HG02588 (cell line): Measurements from ENCODE around the gene SCN8A.
"Not testable (repeated sequence)": the region's sequence is repeated elsewhere in the genome, so short reads cannot be mapped to it uniquely, and the experiment has no call there.

ENCODE experiments used
- ATAC-seq: cut with Tn5 transposase; IDR thresholded peaks from one replicate; pipeline ENCODE4 v1.9.1; 2021; ENCODE audit warnings: mild to moderate bottlenecking, moderate library complexity; ENCODE audit not compliant: unreplicated experiment

SCN8A gene

DNA sequence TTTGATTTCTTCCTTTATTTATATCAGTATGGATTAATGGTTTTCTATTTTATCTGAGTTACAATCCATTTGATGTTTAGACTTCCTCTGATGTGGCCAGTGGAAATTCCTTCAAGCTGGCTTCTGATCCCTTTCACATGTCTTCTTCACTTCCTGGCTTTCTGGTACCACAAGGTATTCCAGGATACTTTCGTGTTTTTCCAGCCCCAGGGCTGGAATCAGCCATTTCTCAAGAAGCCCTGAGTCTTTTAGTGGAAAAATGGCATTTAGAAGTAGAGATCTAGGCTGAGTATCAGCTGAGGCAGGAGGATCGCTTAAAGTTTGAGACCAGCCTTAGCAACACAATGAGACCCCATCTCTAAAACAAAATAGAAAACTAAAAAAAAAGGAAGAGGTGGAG, 164.2 kb downstream of the SCN8A start:
- ATAC-seq = no peak

DNA sequence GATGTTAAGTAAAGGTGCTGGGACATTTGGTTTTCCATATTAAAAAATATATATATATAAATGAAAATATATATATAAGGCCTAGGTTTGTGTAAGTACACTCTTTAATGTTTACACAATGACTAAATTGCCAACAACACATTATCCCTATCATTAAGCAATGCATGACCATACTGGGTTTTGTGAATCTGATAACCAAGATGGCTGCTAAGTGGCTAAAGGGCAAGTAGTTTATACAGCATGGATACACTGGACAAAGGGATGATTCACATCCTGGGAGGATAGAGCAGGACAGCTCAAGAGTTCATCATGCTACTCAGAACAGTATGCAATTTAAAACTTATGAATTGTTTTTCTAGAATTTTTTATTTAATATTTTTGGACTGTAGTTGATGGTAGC, 168.1 kb downstream of the SCN8A start:
- no peak for ATAC-seq

- no peak for ATAC-seq
Observed at GRCh38 chr12:51759695-51760094, 168.7 kb downstream of the SCN8A start.

DNA sequence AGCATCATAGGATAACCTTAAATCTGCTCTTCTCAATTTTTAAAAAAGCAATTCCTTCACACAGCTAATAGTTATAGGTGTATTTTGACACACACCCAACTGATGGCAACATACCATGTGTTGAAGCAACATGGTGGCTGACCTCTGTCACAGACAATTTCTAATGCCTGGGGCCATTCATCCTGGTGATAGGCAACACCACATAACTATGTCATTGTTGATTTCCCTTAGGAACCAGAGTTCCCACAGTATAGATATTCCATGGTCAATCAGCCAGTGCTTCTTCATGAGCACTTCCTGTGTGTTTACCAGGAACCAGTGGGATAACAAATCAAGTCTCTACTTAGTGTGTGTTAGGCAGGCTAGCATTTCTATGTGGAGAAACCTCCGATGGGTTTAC, 169.2 kb downstream of the SCN8A start:
- no peak for ATAC-seq

DNA sequence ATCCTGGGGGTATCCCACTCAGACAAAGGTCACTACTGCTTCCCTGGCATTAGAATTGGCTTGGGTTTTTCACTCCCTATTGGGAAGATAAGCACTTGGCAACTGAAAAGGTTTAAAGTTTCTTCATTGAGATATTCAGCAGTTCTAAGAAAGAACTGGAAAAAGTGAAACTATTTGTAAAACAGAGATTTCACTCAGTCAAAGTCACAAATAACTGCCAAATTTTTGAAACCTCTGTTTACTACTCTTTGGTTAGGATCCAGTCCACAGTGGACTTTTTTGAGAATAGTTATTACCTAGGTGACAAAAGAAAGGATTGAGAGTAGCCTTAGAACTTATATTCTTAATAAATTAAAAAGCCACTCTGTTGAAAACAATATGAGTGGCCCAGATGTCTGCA, 172.7 kb downstream of the SCN8A start:
- ATAC-seq = no peak

DNA sequence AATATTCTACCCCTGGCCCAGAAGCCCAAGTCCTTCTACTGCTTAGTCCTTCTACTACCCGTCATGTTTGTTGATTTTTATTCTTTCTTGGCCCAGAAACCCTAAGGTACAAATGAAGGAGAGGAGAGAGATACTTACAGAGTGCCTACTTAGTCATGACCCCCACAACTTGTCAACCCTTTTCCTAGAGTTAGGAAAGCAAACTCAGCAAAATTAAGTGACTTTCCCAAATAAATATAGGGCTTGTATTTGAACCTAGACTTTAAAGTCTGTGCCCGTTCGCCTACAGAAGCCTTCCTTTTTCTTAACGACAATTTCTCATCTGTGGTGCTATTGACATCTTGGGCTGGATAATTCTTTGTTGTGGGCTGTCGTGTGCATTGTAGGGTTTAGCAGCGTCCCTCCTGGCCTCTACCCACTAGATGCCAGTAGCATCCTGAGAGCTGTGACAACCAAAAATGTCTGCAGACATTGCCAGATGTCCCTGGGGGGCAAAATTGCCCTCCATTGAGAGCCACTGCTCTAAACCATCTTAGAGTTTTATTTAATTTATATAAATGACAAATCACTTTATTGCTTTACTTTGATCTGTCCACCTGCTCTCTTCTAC, 175.1 kb downstream of the SCN8A start:
- ATAC-seq = no peak

GRCh38 chr12:51771008-51771407, 180.0 kb downstream of the SCN8A start:
- no peak for ATAC-seq

- ATAC-seq = no peak
Observed at GRCh38 chr12:51773145-51773869, 182.3 kb downstream of the SCN8A start.

DNA sequence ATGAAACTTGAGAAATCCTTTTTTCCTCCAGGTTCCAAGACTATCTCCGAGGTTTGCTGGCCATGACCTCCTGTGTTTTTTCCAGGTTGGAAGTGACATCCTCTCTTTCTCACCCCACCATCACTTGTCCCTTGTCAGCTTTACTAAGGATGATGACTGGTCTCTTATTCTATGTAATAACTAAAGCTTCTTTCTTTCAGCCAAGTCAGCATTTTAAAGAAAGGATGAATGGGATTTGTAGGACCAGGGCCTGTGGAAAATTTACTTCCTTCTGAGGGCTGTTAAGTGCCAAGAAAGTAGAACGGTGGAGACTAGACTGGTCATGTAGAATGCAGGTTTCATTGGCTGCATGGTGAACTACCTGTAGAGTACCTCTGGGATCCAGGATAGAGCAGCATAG, 183.9 kb downstream of the SCN8A start:
- ATAC-seq = no peak

- no peak for ATAC-seq
Observed at GRCh38 chr12:51777457-51777856, 186.4 kb downstream of the SCN8A start.

DNA sequence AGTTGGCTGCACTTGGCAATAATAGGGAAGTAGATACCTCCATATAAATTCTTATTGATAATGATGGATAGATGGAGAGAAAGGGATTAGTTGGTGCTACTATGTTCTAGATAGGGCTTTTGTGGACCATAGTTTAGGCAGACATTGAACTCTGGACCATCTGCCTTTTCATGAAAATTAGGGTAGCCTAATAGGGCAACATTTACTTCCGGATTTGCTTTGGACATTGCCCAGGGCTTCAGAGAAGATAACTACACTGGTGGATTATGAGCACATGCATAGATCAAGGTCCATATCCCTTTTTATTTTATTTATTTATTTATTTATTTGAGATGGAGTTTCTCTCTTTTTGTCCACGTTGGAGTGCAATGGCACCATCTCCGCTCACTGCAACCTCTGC, 186.9 kb downstream of the SCN8A start:
- no peak for ATAC-seq

DNA sequence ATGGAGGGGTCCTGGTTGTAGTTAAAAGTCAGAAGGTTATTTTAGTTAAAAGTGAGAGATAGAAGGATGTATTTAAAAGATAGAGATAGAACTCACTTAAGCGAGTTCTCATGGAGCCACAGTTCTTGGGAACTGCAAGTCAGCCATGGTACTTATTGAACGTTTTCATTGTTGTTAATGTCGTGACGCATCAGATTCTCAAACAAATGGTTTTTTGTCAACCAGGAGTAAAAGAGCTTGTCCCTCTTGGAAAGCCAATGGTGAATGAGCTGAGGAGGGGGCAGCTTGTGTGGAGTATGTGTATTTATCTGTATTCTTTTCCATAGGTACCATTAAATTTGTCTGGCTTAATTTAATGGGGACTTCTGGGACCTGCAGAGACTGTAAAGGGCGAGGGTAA, 188.8 kb downstream of the SCN8A start:
- no peak for ATAC-seq

GRCh38 chr12:51784688-51785087, 193.7 kb downstream of the SCN8A start:
- no peak for ATAC-seq

- no peak for ATAC-seq
Observed at GRCh38 chr12:51785906-51786305, 194.9 kb downstream of the SCN8A start.

GRCh38 chr12:51788876-51789275, 197.8 kb downstream of the SCN8A start:
- peak; percentile 50 for ATAC-seq

GRCh38 chr12:51792417-51792816, 201.4 kb downstream of the SCN8A start:
- ATAC-seq = no peak

- ATAC-seq = no peak
Observed at GRCh38 chr12:51793201-51793600, 202.2 kb downstream of the SCN8A start.

GRCh38 chr12:51797301-51797700, 206.3 kb downstream of the SCN8A start:
- ATAC-seq = no peak

DNA sequence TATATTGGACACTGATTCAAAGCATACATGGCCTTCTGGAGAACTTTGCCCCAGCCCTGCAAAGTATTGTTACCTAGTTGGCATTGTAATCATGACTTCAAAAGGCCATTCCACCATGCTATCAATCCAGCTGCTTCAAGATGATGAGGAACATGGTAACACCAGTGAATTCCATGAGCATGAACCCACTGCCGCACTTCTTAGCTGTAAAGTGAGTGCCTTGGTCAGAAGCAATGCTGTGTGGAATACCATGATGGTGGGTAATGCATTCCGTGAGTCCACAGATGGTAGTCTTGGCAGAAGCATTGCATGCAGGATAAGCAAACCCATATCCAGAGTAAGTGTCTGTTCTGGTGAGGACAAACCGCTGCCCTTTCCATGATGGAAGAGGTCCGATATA, 207.0 kb downstream of the SCN8A start:
- ATAC-seq = not testable (repeated sequence)

DNA sequence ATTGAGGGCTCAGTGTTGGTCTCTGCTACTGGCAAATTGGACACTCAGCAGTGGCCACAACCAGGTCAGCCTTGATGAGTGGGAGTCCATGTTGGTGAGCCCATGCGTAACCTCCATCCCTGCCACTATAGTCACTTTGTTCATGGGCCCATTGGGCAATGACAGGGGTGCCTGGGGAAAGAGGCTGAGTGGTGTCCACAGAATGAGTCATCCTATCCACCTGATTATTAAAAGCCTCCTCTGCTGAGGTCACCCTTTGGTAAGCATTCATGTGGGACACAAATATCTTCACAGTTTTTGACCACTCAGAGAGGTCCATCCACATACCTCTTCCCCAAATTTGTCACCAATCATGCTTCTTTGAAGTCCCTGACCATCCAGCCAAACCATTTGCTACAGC, 207.5 kb downstream of the SCN8A start:
- no peak for ATAC-seq

- ATAC-seq = no peak
Observed at GRCh38 chr12:51801027-51801426, 210.0 kb downstream of the SCN8A start.

DNA sequence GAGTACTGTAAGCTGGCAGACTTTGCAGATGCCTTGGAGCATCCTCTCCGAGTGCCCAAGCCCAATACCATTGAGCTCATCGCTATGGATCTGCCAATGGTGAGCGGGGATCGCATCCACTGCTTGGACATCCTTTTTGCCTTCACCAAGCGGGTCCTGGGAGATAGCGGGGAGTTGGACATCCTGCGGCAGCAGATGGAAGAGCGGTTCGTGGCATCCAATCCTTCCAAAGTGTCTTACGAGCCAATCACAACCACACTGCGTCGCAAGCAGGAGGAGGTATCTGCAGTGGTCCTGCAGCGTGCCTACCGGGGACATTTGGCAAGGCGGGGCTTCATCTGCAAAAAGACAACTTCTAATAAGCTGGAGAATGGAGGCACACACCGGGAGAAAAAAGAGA, 215.9 kb downstream of the SCN8A start:
- no peak for ATAC-seq

GRCh38 chr12:51809193-51809592, 218.2 kb downstream of the SCN8A start:
- ATAC-seq = no peak
